PFSK-1 (cell line): ENCODE data around the gene ZBTB16.

ENCODE experiments used
- FOXP2 ChIP-seq: optimal IDR thresholded peaks from 2 replicates; pipeline ENCODE3; 2011; ENCODE audit warnings: borderline replicate concordance, control low read depth, inconsistent platforms; ENCODE audit not compliant: insufficient read depth; ENCODE audit errors: extremely low read length, extremely low read depth
- POLR2AphosphoS5 ChIP-seq: IDR thresholded peaks from 2 replicates; pipeline ENCODE4 v1.6.1; 2012; ENCODE audit warnings: low read depth, mild to moderate bottlenecking, control low read depth, low read length, moderate library complexity
- REST ChIP-seq, 2 experiments: IDR thresholded peaks; 2 replicates each; pipeline versions ENCODE4 v1.6.1 to v1.8.0; 2011 to 2012; ENCODE audit warnings: low read depth in 2 of 2, low read length in 2 of 2, control low read depth in 1 of 2, inconsistent platforms in 1 of 2, mild to moderate bottlenecking in 1 of 2, moderate library complexity in 1 of 2; ENCODE audit not compliant: insufficient read depth in 1 of 2
- SIN3A ChIP-seq: IDR thresholded peaks from 2 replicates; pipeline ENCODE4 v1.6.1; 2012; ENCODE audit warnings: mild to moderate bottlenecking, low read length, moderate library complexity, borderline replicate concordance; ENCODE audit not compliant: insufficient read depth
- TAF1 ChIP-seq: IDR thresholded peaks from 2 replicates; pipeline ENCODE4 v1.6.1; 2012; ENCODE audit warnings: low read length, control low read depth, borderline replicate concordance; ENCODE audit not compliant: insufficient read depth

The ZBTB16 gene

GRCh38 chr11:114180301-114181055, 121.0 kb downstream of the ZBTB16 start:
- TF ChIP-seq POLR2AphosphoS5 (no peak), REST (IDR thresholded peaks at IDR 0.05; ENCODE audit: insufficient read depth in 1 of 2, low read depth in 2 of 2, low read length in 2 of 2) (no peak), SIN3A (no peak), FOXP2 (no peak), TAF1 (no peak)

- no peak for TF ChIP-seq TAF1
- TF ChIP-seq POLR2AphosphoS5: no peak
- no peak for TF ChIP-seq REST (IDR thresholded peaks at IDR 0.05; ENCODE audit: insufficient read depth in 1 of 2, low read depth in 2 of 2, low read length in 2 of 2)
- TF ChIP-seq FOXP2: no peak
- TF ChIP-seq SIN3A: no peak
Measured at GRCh38 chr11:114181195-114181594, 121.7 kb downstream of the ZBTB16 start.

GRCh38 chr11:114181752-114182151, 122.2 kb downstream of the ZBTB16 start:
- TF ChIP-seq FOXP2: no peak
- TF ChIP-seq POLR2AphosphoS5: no peak
- TF ChIP-seq REST (IDR thresholded peaks at IDR 0.05; ENCODE audit: insufficient read depth in 1 of 2, low read depth in 2 of 2, low read length in 2 of 2): no peak

GRCh38 chr11:114182471-114183043, 123.0 kb downstream of the ZBTB16 start:
- no peak for TF ChIP-seq SIN3A
- TF ChIP-seq FOXP2: no peak
- TF ChIP-seq REST (IDR thresholded peaks at IDR 0.05; ENCODE audit: insufficient read depth in 1 of 2, low read depth in 2 of 2, low read length in 2 of 2): no peak
- no peak for TF ChIP-seq POLR2AphosphoS5
- no peak for TF ChIP-seq TAF1

- TF ChIP-seq SIN3A (no peak), POLR2AphosphoS5 (no peak), FOXP2 (no peak), TAF1 (no peak), REST (IDR thresholded peaks at IDR 0.05; ENCODE audit: insufficient read depth in 1 of 2, low read depth in 2 of 2, low read length in 2 of 2) (no peak)
Measured at GRCh38 chr11:114183044-114183511, 123.6 kb downstream of the ZBTB16 start.
